Ovary (tissue), 9 donors: ENCODE results near the gene SWT1. TPM values are rescaled to one million over a fixed set of nuclear protein-coding genes. Genes with fewer than 3 reads are reported as not detected.

Experiments
- DNase-seq, 5 donors: peaks; one replicate each; pipeline ENCODE4 v3.0.0-alpha.2; 2019 to 2020
- H3K27ac ChIP-seq, 2 donors: fragments of 200-600 bp; one replicate each; pipeline versions ENCODE4 v1.5.1 to v1.8.0; 2019 to 2022
- H3K27me3 ChIP-seq: fragments of 200-600 bp; one replicate; pipeline ENCODE4 v1.8.0; 2022
- H3K36me3 ChIP-seq: fragments of 200-600 bp; sonication (generic); one replicate; pipeline ENCODE4 v1.5.1; 2019
- H3K4me1 ChIP-seq: one replicate; pipeline ENCODE4 v1.8.1; 2013; ENCODE audit warnings: mild to moderate bottlenecking, moderate library complexity; ENCODE audit not compliant: insufficient read depth
- H3K4me3 ChIP-seq: fragments of 200-600 bp; sonication (generic); one replicate; pipeline ENCODE4 v1.5.1; 2017
- H3K9me3 ChIP-seq, 2 donors: fragments of 200-600 bp in 1 of 2; sonication (generic) in 1 of 2; one replicate each; pipeline versions ENCODE4 v1.5.1 to v1.8.1; 2013 to 2019; ENCODE audit warnings: mild to moderate bottlenecking in 1 of 2, moderate library complexity in 1 of 2
- EP300 ChIP-seq: sonication (generic); formaldehyde crosslinking; IDR thresholded peaks from one replicate; pipeline ENCODE4 v1.6.1; 2017; ENCODE audit warnings: antibody characterized with exemption
- POLR2A ChIP-seq: fragments of 450-650 bp; IDR thresholded peaks from one replicate; pipeline ENCODE4 v1.6.1; 2017; ENCODE audit warnings: antibody characterized with exemption, mild to moderate bottlenecking, moderate library complexity
- WGBS, 3 donors: extraction: QIAGEN DNeasy Blood & Tissue Kit in 1 of 3; methylation state at CpG; one replicate each; pipeline versions ENCODE4 v1.1.5 to v1.1.7; 2013 to 2017; 5-methylcytosine and 5-hydroxymethylcytosine counted together
- intact Hi-C, 4 donors: fragments of 100-400 bp; cut with DNase I; formaldehyde crosslinking; loops; one replicate each; pipeline versions ENCODE4 v1.11.0 to v1.15.1; 2022 to 2023
- polyA plus RNA-seq, 2 donors: library from polyadenylated mRNA; stranded (reverse); fragments of 200-250 nt in 1 of 2; fragments of 350-450 nt in 1 of 2; fragmentation: Illumina TruSeq in 1 of 2; extraction: RNeasy Lipid Tissue Mini Kit (QIAGEN cat#74804) in 1 of 2; gene quantifications; one replicate each; pipeline ENCODE4 v1.2.3, GENCODE V29; 2013 to 2014
- total RNA-seq, 7 donors: library from RNA; depleted of rRNA in 2 of 7; stranded (reverse); fragments of >200 nt in 2 of 7; fragmentation: NEBNext Ultra II Directional in 3 of 7; extraction: Animal tissue kit (Norgen Biotek cat#: 25700) in 3 of 7; gene quantifications; one replicate each; pipeline versions ENCODE4 v1.1.0 to v1.2.4, GENCODE V29; 2016 to 2023
- TF ChIP-seq, protein P1 (sequence below), 3 donors: fragments of 450-650 bp in 2 of 3; fragments of 200-600 bp in 1 of 3; IDR thresholded peaks; one replicate each; pipeline versions ENCODE4 v1.5.1 to v1.8.0; 2016 to 2022; ENCODE audit warnings: antibody characterized with exemption in 3 of 3, mild to moderate bottlenecking in 1 of 3
- donor health status: DM: no; HTN: no; CAD: no; lungs with moderate emphysema.
- donor health status: DM: no; HTN: no; CAD: no.
- donor health status: Bipolar disorder and iron deficiency.
- donor health status: DM: yes; HTN: yes; CAD: no.
- donor health status: DM: no; HTN: no; CAD: no.
- donor health status: DM: yes; HTN: yes; CAD: no.

Gene SWT1
- total and polyA plus RNA-seq, 9 donors: 3.3 to 16.6 (median 9.2) TPM

DNA sequence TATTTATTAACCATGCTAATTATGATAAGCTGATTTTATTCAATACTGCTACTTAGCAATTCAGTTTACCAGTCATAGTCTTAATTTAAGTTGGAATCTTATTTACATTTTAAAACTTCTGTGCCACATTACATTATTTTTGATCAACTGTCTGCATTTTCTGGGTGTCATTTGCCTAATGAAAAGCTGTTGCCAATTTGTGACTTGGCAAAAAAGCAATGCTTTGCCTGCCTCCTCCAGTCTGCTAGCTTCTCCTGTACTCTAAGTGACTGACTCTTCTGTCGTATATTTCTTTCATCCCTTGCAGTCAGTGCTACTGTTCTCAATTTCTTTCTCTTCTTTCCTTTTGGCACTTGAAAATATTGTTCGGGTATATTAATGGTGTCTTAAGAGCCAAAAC, 165.7 kb downstream of the SWT1 start:
- 75 to 80% (median 75%) methylated on average over 2 of the region's 2 CpGs for WGBS, 3 donors
- Histone ChIP-seq H3K27ac (no peak overlapping the region), H3K36me3 (no peaks in the 10 kb centered on the region), H3K27me3 (no peaks in the 10 kb centered on the region), H3K9me3 (no peaks in the 10 kb centered on the region), H3K4me1 (no peaks in the 10 kb centered on the region), H3K4me3 (no peak overlapping the region)
- intact Hi-C loops: no loop called here
- no peak for TF ChIP-seq POLR2A
- TF ChIP-seq EP300: no peak
- TF ChIP-seq, protein P1, sequence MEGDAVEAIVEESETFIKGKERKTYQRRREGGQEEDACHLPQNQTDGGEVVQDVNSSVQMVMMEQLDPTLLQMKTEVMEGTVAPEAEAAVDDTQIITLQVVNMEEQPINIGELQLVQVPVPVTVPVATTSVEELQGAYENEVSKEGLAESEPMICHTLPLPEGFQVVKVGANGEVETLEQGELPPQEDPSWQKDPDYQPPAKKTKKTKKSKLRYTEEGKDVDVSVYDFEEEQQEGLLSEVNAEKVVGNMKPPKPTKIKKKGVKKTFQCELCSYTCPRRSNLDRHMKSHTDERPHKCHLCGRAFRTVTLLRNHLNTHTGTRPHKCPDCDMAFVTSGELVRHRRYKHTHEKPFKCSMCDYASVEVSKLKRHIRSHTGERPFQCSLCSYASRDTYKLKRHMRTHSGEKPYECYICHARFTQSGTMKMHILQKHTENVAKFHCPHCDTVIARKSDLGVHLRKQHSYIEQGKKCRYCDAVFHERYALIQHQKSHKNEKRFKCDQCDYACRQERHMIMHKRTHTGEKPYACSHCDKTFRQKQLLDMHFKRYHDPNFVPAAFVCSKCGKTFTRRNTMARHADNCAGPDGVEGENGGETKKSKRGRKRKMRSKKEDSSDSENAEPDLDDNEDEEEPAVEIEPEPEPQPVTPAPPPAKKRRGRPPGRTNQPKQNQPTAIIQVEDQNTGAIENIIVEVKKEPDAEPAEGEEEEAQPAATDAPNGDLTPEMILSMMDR (IDR thresholded peaks at IDR 0.05): no peak
- no peak for DNase-seq

DNA sequence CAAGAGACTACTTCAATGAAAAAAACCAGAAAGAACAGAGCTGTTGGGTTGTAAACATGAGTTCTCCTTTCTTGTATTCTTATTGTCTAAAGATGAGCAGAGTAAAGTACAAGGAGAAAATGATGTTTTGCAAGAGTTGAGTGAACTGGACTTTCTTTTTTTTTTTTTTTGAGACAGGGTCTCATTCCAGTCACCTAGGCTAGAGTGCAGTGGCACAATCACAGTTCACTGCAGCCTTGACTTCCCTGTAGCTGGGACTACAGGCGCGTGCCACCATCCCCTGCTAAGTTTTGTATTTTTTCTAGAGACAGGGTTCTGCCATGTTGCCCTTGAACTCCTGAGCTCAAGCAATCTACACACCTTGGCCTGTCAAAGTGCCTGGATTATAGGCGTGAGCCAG, 167.2 kb downstream of the SWT1 start:
- DNase-seq: no peak
- TF ChIP-seq, protein P1 (IDR thresholded peaks at IDR 0.05): no peak
- TF ChIP-seq POLR2A: no peak
- TF ChIP-seq EP300: no peak
- H3K36me3 ChIP-seq: no peaks in the 10 kb centered on the region
- intact Hi-C loops: no loop called here
- no peaks in the 10 kb centered on the region for H3K9me3 ChIP-seq
- WGBS, 3 donors: 93 to 97% (median 95%) methylated on average over 3 of the region's 3 CpGs
- H3K27ac ChIP-seq: no peak overlapping the region
- no peaks in the 10 kb centered on the region for H3K4me1 ChIP-seq
- H3K27me3 ChIP-seq: no peaks in the 10 kb centered on the region
- H3K4me3 ChIP-seq: no peak overlapping the region

DNA sequence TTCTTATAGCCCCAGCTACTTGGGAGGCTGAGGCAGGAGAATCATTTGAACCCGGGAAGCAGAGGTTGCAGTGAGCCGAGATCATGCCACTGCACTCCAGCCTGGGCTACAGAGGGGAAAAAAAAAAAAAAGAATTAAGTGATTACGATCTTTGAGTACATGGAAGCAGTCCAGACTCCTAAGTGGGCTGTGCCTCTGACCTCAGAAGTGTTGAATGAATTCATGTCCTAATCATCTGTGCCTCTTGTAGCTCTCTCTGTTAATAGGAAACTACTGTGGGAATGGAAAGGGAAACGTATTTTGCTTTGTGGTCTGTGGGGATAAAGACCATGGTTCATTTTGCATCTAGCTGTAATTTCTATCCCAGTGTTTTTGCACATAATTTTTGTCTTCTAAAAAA, 168.4 kb downstream of the SWT1 start:
- Histone ChIP-seq H3K27me3 (no peaks in the 10 kb centered on the region), H3K36me3 (no peaks in the 10 kb centered on the region), H3K27ac (no peak overlapping the region), H3K4me1 (no peaks in the 10 kb centered on the region), H3K9me3 (no peaks in the 10 kb centered on the region), H3K4me3 (no peak overlapping the region)
- no peak for DNase-seq
- TF ChIP-seq POLR2A (no peak), EP300 (no peak)
- TF ChIP-seq, protein P1 (IDR thresholded peaks at IDR 0.05): no peak
- 69 to 95% (median 87%) methylated on average over 4 of the region's 4 CpGs for WGBS, 3 donors
- intact Hi-C loops: no loop called here

DNA sequence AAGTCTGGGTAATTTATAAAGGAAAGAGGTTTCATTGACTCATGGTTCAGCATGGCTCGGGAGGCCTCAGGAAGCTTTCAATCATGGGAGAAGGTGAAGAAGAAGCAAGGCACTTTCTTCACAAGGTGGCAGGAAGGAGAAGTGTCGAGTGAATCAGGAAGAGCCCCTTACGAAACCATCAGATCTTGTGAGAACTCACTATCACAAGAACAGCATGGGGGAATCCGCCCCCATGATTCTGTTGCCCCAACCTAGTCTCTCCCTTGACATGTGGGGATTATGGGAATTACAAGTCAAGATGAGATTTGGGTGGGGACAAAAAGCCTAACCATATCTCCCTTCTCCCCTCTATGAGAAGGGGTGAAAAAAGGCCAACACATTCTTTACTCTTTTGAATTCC, 171.3 kb downstream of the SWT1 start:
- intact Hi-C loops: no loop called here
- TF ChIP-seq, protein P1 (IDR thresholded peaks at IDR 0.05): no peak
- no peak for TF ChIP-seq POLR2A
- no peak for TF ChIP-seq EP300

More for the DNA sequence above, 171.3 kb downstream of the SWT1 start:
- Histone ChIP-seq H3K4me1 (no peaks in the 10 kb centered on the region), H3K27ac (no peak overlapping the region), H3K36me3 (no peaks in the 10 kb centered on the region), H3K27me3 (no peaks in the 10 kb centered on the region), H3K4me3 (no peak overlapping the region), H3K9me3 (no peaks in the 10 kb centered on the region)
- DNase-seq: no peak
- WGBS, 3 donors: 91 to 96% (median 95%) methylated on average over 4 of the region's 4 CpGs
